Fibroblast of mammary gland (primary cell): ENCODE data around the gene PILRB.

Experiments
- DNase-seq: peaks from one replicate; pipeline ENCODE4 v3.0.0-alpha.2; 2010; ENCODE audit warnings: low read depth
- H3K4me3 ChIP-seq: 2 replicates; pipeline ENCODE4 v1.5.1; 2011; ENCODE audit warnings: low read depth, mild to moderate bottlenecking, low read length, moderate library complexity; ENCODE audit not compliant: control insufficient read depth
- TF ChIP-seq, protein P1 (sequence below): conservative IDR thresholded peaks from 2 replicates; pipeline ENCODE4 v1.5.1; 2011; ENCODE audit warnings: low read depth, low read length, inconsistent platforms; ENCODE audit not compliant: control insufficient read depth, insufficient read depth

Gene PILRB

DNA sequence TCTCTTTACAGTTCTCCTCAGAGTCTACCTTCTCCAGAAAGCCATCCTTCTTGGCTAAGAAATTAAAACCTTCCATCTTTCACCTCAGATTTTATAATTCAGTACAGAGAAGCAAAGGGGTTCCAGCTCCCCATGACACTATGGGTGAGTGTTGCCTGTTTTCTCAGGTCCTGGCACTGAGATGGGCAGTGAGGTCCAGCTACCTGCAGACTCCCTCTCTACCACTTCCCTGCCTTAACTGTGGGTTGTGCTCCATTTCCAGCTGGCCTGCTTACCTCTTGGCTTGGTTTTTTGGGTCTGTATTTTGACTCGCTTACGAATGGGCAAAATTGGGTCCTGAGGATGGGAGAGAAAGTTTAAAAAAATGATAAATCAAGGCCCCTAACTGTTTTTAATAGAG is 44.3 kb downstream of the PILRB start:
- no peak for DNase-seq
- TF ChIP-seq, protein P1, sequence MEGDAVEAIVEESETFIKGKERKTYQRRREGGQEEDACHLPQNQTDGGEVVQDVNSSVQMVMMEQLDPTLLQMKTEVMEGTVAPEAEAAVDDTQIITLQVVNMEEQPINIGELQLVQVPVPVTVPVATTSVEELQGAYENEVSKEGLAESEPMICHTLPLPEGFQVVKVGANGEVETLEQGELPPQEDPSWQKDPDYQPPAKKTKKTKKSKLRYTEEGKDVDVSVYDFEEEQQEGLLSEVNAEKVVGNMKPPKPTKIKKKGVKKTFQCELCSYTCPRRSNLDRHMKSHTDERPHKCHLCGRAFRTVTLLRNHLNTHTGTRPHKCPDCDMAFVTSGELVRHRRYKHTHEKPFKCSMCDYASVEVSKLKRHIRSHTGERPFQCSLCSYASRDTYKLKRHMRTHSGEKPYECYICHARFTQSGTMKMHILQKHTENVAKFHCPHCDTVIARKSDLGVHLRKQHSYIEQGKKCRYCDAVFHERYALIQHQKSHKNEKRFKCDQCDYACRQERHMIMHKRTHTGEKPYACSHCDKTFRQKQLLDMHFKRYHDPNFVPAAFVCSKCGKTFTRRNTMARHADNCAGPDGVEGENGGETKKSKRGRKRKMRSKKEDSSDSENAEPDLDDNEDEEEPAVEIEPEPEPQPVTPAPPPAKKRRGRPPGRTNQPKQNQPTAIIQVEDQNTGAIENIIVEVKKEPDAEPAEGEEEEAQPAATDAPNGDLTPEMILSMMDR = no peak
- H3K4me3 ChIP-seq = no peak overlapping the region

DNA sequence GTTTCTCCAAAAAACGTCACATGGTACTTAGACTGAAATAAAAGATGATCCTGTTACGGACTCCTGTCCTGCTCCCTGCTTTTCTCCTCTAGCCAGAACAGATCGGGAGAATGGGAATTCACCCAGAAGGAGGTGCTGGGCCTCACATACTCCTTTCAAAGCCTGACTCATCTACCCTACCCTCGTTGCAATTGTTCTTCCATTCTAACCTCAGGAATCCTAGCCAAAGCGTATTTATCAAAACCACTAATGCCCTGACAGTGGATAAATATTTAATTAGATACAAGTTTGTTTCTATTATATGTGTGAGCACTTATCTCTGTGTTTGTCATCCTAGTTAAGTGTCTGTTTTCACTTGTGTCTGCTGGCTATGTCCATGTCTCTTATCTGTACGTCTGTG is 48.9 kb downstream of the PILRB start:
- H3K4me3 ChIP-seq = no peak overlapping the region
- DNase-seq = peak; percentile 39
- TF ChIP-seq, protein P1 = no peak

DNA sequence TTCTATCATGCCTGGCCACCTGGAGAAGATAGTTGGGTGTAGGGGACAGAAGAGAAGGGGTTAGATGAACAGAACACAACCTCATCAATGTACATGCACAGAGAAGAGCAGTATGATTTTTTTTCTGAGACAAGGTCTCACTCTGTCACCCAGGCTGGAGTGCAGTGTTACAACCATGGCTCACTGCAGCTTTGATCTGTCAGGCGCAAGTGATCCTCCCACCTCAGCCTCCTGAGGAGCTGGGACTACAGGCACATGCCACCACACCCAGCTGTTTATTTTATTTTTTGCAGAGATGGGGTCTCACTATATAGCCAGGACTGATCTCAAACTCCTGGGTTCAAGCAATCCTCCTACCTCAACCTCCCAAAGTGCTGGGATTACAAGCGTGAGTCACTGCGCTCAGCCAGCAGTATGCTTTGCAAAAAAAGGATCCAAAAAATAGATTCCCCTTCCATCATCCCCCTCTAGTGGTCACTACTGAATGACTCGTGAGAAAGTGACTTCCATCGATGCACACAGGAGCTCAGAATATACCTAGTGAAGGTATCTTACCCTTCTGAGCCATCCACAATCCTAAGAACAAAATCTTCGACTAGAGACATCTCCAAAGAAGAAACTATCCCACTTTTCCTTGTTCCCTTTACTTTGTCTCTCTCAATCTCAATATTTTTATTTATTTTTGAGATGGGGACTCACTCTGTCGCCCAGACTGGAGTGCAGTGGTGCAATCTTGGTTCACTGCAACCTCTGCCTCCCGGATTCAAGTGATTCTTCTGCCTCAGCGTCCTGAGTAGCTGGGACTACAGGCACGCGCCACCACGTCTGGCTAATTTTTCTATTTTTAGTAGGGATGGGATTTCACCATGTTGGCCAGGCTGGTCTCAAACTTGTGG is 49.6 kb downstream of the PILRB start:
- no peak overlapping the region for H3K4me3 ChIP-seq
- DNase-seq = peak; percentile 82
- TF ChIP-seq, protein P1 = peak; percentile 76

DNA sequence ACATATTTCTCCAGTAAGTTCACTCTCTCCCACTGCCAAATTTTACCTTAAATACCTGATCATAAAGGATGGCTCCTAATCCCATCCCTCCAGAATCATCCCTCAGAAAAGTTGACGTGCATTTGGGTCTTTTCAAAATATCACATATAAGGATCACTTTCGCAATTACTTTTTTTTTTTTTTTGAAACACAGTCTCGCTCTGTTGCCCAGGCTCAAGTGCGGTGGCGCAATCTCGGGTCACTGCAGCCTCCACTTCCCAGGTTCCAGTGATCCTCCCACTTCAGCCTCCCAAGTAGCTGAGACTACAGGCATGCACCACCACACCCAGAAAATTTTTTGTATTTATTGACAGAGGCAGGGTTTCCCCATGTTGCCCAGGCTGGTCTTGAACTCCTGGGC is 53.2 kb downstream of the PILRB start:
- no peak overlapping the region for H3K4me3 ChIP-seq
- no peak for DNase-seq
- TF ChIP-seq, protein P1 = no peak

DNA sequence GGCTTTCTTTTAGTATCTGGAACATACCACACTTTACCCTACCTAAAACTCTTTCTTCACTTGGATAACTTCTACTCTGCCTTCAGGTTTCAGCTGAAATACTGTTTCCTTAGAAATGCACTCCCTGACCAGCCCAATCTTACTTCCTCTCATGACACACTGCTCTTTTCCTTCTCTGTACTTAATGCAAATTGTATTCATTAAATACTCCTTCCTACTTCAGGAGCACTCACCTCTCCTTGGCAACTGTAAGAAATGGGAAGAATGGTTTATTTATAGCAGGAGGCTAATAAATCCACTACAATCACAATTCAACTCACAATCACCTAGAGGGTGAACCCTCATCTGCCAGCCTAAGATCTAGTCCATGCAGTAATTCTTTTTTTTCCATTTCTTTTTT is 55.4 kb downstream of the PILRB start:
- no peak overlapping the region for H3K4me3 ChIP-seq
- TF ChIP-seq, protein P1 = no peak
- DNase-seq = no peak

DNA sequence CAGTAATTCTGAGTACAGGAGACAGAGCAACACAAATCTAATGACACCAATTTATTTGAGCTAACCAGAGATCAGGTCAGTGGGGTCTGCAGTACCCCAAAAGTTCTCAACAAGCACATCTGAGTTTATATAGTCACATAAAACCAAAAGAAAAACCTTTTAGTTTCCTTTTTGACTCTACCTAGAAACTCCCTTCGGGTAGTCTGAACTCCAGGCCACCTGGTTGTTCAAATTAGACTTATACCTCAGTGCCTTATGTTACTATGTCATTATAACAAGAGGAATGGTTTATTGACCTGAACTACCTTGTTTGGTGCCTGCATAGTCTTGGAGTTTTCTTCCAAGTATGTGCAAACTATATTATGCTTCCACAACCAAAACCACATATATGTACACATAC is 56.0 kb downstream of the PILRB start:
- H3K4me3 ChIP-seq = no peak overlapping the region
- no peak for DNase-seq
- TF ChIP-seq, protein P1 = no peak
